Cardiac septum (tissue), 1 donor: ENCODE measurements around the gene UNCX. TPM values are rescaled to one million over a fixed set of nuclear protein-coding genes. Genes with fewer than 3 reads are reported as not detected.
"Not testable (repeated sequence)": the region's sequence is repeated elsewhere in the genome, so short reads cannot be mapped to it uniquely, and the experiment has no call there.

Experiments used
- DNase-seq: peaks from one replicate; pipeline ENCODE4 v3.0.0-alpha.2; 2020; ENCODE audit warnings: low spot score
- intact Hi-C: fragments of 100-400 bp; cut with DNase I; formaldehyde crosslinking; loops from one replicate; pipeline ENCODE4 v1.14.0; 2022
- long read RNA-seq: library from polyadenylated mRNA; unstranded; transcript quantifications from one replicate; pipeline ENCODE4 v2.0.0, GENCODE V29; 2021
- total RNA-seq: library from RNA; stranded (reverse); fragmentation: NEBNext Ultra II Directional; extraction: Animal tissue kit (Norgen Biotek cat#: 25700); gene quantifications from one replicate; pipeline ENCODE4 v1.2.1, GENCODE V29; 2021
- donor health status: DM: no; HTN: no; CAD: no.

Gene UNCX
- total RNA-seq, result not detected
- long read RNA-seq, result 0 reads

DNA sequence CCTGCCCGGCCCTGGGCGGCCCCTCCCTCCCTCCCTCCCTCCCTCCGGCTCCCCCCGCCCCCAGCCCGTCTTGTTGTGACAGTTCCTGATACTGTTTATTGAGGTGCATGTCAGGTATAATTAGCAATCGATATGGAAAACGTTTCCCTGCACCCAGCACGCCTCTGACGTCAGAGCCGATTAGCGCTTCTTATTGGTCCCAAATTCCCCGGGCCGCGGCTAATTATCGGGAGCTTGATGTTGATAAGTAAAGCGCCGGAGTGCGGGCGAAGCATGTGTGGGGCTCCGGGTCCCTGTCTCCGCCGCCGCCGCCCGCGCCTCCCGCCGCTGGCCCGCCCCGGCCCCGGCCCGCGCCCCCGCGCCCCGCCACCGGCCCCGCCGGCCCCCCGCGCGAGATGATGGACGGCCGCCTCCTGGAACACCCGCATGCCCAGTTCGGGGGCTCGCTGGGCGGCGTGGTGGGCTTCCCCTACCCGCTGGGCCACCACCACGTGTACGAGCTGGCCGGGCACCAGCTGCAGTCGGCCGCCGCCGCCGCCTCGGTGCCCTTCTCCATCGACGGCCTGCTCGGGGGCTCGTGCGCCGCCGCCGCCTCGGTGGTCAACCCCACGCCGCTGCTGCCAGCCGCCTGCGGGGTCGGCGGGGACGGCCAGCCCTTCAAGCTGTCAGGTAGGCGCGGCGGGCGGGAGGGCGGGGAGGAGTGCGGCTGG is at the start of gene UNCX:
TSS of gene UNCX (plus strand) at position 250 of the 710 bp plus-strand sequence. CDS start at position 396, 146 bp downstream.
- intact Hi-C loops, result no loop called here
- no peak for DNase-seq

- no peak for DNase-seq
- intact Hi-C loops, result no loop called here
Observed at GRCh38 chr7:1187127-1187526, 45.5 kb upstream of the UNCX start.

- no peak for DNase-seq
- intact Hi-C loops, result no loop called here
Observed at GRCh38 chr7:1188720-1189294, 43.9 kb upstream of the UNCX start.

DNA sequence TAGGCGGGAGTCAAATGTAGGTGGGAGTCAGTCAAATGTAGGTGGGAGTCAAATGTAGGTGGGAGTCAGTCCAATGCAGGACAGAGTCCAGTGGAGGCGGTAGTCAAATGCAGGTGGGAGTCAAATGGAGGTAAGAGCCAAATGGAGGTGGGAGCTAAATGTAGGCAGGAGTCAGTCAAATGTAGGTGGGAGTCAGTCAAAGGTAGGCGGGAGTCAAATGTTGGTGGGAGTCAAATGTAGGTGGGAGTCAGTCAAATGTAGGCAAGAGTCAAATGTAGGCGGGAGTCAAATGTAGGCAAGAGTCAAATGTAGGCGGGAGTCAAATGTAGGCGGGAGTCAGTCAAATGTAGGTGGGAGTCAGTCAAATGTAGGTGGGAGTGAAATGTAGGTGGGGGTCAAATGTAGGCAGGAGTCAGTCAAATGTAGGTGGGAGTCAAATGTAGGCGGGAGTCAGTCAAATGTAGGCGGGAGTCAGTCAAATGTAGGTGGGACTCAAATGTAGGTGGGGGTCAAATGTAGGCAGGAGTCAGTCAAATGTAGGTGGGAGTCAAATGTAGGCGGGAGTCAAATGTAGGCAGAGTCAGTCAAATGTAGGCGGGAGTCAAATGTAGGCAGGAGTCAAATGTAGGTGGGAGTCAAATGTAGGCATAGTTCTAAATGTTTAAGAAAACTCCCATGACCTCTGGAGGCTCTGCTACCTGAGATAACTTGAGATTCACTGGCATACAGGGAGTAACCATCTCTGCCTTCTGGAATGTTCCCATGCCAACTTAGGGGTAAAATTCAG is 42.5 kb upstream of the UNCX start:
- intact Hi-C loops, result loop anchor here (5.0 to 10.0 kb wide), 2 partner anchors 222 to 285 kb away; no protein-coding TSS in a partner anchor
- no peak for DNase-seq

GRCh38 chr7:1192171-1192676 is 40.4 kb upstream of the UNCX start:
- intact Hi-C loops, result loop anchor here (5.0 to 10.0 kb wide), 2 partner anchors 220 to 283 kb away; no protein-coding TSS in a partner anchor
- DNase-seq, result no peak

DNA sequence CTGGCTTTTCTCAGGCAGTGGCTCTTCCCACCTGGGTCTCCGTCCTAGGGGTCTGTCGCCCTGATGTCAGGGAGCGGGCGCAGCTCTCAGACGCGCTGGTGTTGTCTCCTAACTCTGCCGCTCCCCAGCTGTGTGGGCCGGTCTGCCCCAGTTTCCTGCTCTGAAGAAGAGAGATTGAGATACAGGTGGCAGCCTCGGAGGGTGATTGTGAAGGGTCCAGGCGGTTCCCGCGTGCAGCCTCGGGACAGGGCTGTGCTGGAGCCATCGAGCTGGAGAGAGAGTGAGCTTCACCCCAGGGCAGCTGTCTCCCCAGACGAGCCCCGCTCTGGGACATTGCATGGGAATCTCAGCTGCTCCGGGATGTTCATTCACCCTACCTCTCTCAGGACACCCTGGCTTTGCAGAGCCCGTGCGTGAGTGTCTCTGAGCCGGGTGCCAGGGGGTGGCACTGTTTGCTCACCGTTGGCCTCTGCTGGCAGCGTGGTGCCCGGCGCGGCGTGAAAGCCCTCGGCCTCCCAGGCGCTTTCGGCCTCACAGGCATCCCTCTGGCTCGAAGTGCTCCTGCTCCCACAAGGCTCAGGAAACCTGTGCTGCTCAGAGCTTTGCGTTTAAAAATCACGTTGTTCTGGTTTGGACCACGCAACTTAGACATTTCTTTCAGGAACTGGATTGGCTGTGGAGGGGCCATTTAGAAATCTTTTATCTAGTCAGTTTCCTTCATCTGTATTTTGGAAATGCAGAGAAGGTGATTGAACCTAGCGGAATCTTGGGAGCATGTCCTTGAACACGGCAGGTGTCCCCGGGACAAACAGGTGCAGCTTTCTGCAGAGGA is 38.9 kb upstream of the UNCX start:
- intact Hi-C loops, result loop anchor here (5.0 to 10.0 kb wide), 2 partner anchors 218 to 281 kb away; no protein-coding TSS in a partner anchor
- peak; percentile 82 for DNase-seq

GRCh38 chr7:1196441-1196840 is 36.2 kb upstream of the UNCX start:
- intact Hi-C loops, result loop anchor here (10.0 kb wide), 1 partner anchor 278 kb away; no protein-coding TSS in a partner anchor
- not testable (repeated sequence) for DNase-seq

GRCh38 chr7:1196950-1197349 is 35.7 kb upstream of the UNCX start:
- no peak for DNase-seq
- intact Hi-C loops, result loop anchor here (10.0 kb wide), 1 partner anchor 278 kb away; no protein-coding TSS in a partner anchor

DNA sequence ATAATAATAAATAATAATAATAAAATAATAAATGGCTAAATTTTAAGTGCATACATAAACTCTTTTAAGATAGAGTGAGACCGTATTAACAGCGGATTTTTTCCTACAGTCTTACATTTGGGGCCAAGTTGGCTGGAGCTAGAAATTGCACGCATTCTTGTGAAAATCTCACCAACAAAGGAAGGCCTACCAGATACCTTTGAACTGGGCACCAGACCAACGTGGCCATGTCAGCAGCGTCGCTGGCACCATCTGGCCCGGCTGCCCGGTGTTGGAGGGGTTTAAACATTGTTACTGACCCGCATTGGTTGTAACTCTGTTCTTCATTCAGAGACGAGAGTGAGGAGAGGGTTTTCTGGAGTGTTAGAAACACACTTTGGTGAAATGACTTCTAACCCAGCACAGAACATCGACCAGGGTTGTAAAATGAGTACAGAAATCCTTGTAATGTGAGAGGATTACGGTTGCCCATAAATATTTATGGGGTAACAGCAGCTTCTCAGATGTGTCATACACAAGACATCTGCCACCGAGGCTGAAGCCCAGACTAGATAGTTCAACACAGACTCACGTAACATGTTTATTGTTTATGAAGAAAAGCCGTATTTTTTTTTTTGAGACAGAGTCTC is 34.6 kb upstream of the UNCX start:
- no peak for DNase-seq
- intact Hi-C loops, result loop anchor here (10.0 kb wide), 1 partner anchor 277 kb away; no protein-coding TSS in a partner anchor

- intact Hi-C loops, result no loop called here
- DNase-seq, result no peak
Observed at GRCh38 chr7:1200045-1200444, 32.6 kb upstream of the UNCX start.

- intact Hi-C loops, result no loop called here
Observed at GRCh38 chr7:1201916-1202315, 30.8 kb upstream of the UNCX start.

GRCh38 chr7:1202914-1203313 is 29.8 kb upstream of the UNCX start:
- DNase-seq, intact Hi-C loops: not testable (repeated sequence)

More at GRCh38 chr7:1201916-1202315, 30.8 kb upstream of the UNCX start:
- DNase-seq, result no peak

DNA sequence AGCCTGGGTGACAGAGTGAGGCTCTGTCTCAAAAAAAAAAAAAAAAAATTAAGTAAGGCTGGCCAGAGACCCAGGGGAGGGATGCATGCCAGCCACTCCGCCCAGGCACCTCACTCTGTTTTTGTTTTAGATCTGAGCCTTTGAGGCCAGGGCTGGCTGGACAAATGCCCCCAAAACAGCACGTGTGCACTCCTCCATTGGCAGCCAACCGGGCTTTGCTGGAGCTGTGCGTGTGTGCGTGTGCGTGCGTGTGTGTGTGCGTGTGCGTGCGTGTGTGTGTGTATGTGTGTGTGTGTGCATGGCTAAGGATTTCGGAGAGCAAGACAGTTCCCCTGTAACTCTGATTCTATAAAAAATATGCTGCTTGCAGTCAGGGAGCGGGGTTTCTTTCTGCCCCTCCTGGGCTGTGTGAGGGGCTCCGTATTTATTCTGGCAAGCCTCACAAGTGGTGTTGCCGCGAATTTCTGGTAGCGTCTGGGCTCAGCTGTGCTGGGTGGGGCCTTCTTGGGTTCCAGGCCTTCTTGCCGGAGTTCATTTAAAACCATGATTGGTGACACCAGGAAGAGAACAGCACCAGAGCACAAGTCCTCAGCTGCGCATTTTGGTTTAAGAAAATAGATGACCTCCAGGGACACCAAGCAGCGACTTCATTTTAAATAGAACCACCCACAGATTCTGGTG is 28.1 kb upstream of the UNCX start:
- intact Hi-C loops, result no loop called here
- no peak for DNase-seq

DNA sequence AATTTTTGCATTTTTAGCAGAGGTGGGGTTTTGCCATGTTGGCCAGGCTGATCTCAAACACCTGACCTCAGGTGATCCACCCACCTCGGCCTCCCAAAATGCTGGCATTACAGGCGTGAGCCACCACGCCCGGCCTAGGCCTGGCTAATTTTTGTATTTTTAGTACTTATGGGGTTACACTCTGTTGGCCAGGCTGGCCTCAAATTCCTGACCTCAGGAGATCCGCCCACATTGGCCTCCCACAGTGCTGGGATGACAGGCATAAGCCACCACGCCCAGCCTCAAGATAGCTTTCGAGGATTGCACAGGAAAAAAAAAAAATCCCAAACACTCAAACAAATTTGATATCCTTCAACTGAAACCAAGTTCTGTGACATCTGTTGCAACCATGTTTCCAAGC is 26.9 kb upstream of the UNCX start:
- DNase-seq, intact Hi-C loops: not testable (repeated sequence)

DNA sequence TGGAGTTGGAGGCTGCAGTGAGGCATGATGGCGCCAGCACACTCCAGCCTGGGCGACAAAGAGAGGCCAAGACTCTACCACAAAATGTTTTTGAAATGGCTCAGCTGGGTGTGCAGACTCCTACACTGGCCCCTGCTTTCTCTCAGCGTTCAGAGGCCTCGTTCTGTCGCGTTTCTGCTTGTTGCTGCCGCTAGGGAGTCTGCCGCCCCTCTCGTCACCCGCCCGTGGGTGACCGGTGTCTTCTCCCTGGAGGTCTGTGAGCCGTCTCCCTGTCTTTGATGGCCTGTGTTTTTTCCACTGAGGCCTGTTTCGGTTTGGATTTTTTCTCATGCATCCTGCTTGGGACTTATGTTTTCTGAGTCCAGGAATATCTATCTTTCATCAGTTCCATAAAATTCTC is 23.6 kb upstream of the UNCX start:
- intact Hi-C loops, result no loop called here
- no peak for DNase-seq

DNA sequence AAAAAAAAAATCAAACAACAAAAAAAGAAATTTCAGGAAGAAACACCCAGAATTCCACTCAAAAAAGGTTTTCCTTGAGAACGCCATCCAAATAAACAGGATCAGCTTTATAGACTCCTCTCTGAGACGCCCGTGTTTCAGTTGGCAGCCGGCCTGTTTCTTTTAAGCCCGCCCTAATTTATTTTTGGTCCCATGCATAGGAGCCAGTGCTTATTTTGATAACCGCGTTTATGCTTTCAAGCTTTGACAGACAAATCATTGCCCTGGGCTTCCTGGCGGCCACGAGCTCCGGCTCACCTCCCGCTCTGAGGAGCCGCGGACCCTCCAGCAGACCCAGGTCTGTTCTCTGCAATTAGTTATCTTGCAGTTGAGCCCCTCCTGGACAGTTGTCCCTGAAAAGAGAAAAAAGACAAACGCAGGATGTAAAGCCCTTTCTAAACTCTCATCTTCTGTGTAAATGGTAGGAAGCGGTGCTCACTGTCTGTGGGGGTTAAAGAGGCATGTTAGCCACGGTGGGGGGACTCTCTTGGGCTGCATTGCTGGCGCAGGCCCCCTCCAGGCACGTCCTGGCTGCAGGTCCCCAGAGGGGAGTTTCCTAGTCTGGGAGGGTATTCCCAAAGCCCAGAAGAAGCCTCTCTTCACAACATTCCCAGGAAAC is 22.2 kb upstream of the UNCX start:
- DNase-seq, result no peak
- intact Hi-C loops, result no loop called here

DNA sequence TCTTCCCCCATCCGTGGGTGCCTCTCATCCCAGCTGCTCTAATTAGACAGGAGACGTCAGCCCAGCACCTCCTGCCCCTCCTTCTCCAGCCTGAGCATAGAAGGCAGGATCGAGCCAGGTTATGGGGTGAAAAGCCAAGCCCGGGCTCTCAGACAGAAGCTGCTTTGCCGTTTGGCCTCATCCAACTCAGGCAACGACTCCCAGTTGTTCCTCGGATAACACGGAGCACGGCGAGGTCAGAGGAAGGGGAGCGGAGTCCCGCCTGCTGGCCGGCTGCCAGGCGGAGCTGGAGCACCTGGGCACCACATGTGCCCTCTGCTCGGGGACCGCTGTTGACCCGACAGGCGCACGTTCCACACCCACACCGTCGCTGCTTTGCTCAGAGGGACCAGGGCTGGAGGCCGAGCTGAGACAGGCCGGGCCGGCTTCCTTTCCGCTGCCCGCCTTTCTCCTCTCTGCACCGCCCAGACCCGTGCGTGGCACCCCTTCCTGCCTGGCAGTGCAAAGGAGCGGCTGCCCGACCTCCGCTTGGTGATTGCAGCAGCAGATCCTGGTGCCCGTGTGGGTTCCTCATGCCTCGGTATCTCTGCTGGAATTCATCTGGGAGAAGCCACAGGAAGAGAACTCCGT is 21.6 kb upstream of the UNCX start:
- intact Hi-C loops, result no loop called here
- no peak for DNase-seq
